ENCODE results near the gene IL34. TPM values are rescaled to one million over a fixed set of nuclear protein-coding genes. Genes with fewer than 3 reads are reported as not detected.
A peak's percentile ranks its signal among the peaks of the same experiment; 100 is the strongest.

IL34 gene
- total and polyA plus RNA-seq, 2 of the 13 experiments (the other 11 are each of a cell fraction or from before 2014, with no cell fraction given) = 1.2 to 1.3 TPM

DNA sequence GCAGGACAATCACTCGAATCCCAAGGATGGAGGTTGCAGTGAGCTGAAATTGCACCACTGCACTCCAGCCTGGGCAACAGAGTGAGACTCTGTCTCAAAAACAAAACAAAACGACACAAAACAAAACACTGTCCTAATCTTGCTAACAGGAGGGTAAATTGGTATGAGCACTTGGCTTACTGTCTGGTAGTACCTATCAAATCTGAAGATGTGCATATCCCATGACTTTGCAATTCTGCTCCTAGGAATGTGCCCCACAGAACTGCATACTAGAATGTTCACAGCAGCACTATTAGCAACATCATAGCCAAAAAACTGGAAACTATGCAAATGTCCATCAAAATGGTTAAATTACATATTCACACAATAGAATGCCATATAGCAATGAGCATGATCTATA is 23.8 kb downstream of the IL34 start:
- Histone ChIP-seq H3K9ac (ENCODE audit: insufficient read depth, low read depth, low read length) (no peak overlapping the region), H3K4me2 (ENCODE audit: low read depth, low read length) (no peak overlapping the region), H3K36me3 (replicated peaks in 1 of 2; ENCODE audit: control insufficient read depth in 1 of 2, insufficient read depth in 2 of 2, low read length in 2 of 2) (peaks cover 53 to 94% of the 10 kb centered on the region in 2 experiments), H3K27me3 (ENCODE audit: control insufficient read depth in 1 of 2, insufficient read depth in 2 of 2, low read length in 2 of 2) (no peaks in the 10 kb centered on the region), H3K9me3 (ENCODE audit: low read length) (no peaks in the 10 kb centered on the region), H3K4me1 (ENCODE audit: insufficient read depth, low read length) (no peaks in the 10 kb centered on the region), H4K20me1 (ENCODE audit: insufficient read depth, low read length) (peaks cover 19% of the 10 kb centered on the region), H3K27ac (ENCODE audit: extremely low read length, insufficient read depth, low read length) (no peak overlapping the region), H2AFZ (ENCODE audit: low read length) (no peak overlapping the region), H3K4me3 (replicated peaks in 1 of 3; ENCODE audit: insufficient read depth in 1 of 3, low read depth in 2 of 3, low read length in 3 of 3) (no peak overlapping the region), H3K79me2 (ENCODE audit: insufficient read depth, low read length) (peaks cover 12% of the 10 kb centered on the region)
- intact Hi-C loops (cut with micrococcal nuclease; ENCODE audit: unreplicated experiment) = no loop called here
- ChIA-PET POLR2A (interaction anchor here (1.2 to 2.0 kb wide), 2 partner anchors 12 to 55 kb away, joined by 3 to 14 read pairs; no protein-coding TSS in a partner anchor), CTCF (ENCODE audit: low intra/inter-chr PET ratio, low total read pairs) (no interaction called here)
- 98% methylated on average over 2 of the region's 2 CpGs for WGBS (ENCODE audit: low lambda C conversion rate)
- DNase-seq (ENCODE audit: low spot score) (no peak), ATAC-seq (no peak), FAIRE-seq (no peak)
- in situ Hi-C loops (cut with HindIII; ENCODE audit: extremely low pct_ligation_motif_present, low pct_unique_long_range_greater_than_20kb) = no loop called here
- BruUV-seq (replicated peaks) = TSS peak; percentile 5
- TF ChIP-seq ZNF17 (CRISPR knock-in tag; IDR thresholded peaks at IDR 0.05) = no peak
- TF ChIP-seq PAX8 (CRISPR knock-in tag; IDR thresholded peaks at IDR 0.05; ENCODE audit: borderline replicate concordance) = no peak
- TF ChIP-seq AKAP8 (CRISPR knock-in tag; IDR thresholded peaks at IDR 0.05) = no peak
- peak; percentile 20 for TF ChIP-seq RBM22 (optimal IDR thresholded peaks at IDR 0.05; ENCODE audit: low read length)
- TF ChIP-seq, protein P1, sequence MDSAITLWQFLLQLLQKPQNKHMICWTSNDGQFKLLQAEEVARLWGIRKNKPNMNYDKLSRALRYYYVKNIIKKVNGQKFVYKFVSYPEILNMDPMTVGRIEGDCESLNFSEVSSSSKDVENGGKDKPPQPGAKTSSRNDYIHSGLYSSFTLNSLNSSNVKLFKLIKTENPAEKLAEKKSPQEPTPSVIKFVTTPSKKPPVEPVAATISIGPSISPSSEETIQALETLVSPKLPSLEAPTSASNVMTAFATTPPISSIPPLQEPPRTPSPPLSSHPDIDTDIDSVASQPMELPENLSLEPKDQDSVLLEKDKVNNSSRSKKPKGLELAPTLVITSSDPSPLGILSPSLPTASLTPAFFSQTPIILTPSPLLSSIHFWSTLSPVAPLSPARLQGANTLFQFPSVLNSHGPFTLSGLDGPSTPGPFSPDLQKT (CRISPR knock-in tag; IDR thresholded peaks at IDR 0.05; ENCODE audit: borderline replicate concordance) = no peak
- no peak for TF ChIP-seq BRCA1 (CRISPR knock-in tag; IDR thresholded peaks at IDR 0.05)
- TF ChIP-seq, protein P2, sequence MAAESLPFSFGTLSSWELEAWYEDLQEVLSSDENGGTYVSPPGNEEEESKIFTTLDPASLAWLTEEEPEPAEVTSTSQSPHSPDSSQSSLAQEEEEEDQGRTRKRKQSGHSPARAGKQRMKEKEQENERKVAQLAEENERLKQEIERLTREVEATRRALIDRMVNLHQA (CRISPR knock-in tag; IDR thresholded peaks at IDR 0.05) = no peak
- TF ChIP-seq ZGPAT (CRISPR knock-in tag; IDR thresholded peaks at IDR 0.05) = no peak
- TF ChIP-seq, protein P3, sequence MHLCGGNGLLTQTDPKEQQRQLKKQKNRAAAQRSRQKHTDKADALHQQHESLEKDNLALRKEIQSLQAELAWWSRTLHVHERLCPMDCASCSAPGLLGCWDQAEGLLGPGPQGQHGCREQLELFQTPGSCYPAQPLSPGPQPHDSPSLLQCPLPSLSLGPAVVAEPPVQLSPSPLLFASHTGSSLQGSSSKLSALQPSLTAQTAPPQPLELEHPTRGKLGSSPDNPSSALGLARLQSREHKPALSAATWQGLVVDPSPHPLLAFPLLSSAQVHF (CRISPR knock-in tag; IDR thresholded peaks at IDR 0.05) = no peak
- no peak for TF ChIP-seq THYN1 (CRISPR knock-in tag; IDR thresholded peaks at IDR 0.05; ENCODE audit: borderline replicate concordance, low read depth)
- TF ChIP-seq EZH2 (conservative IDR thresholded peaks at IDR 0.05; ENCODE audit: low read depth, low read length) = no peak
- TF ChIP-seq RBFOX2 (IDR thresholded peaks at IDR 0.05; ENCODE audit: low read depth, low read length) = peak; percentile 21; the same call in 1 of the 2 replicates
- 0 out of 2 replicates have a peak, but pooled peaks have one; percentile 20 for TF ChIP-seq NFE2L2 (IDR thresholded peaks at IDR 0.05; ENCODE audit: low read length)
- TF ChIP-seq XBP1 (CRISPR knock-in tag; IDR thresholded peaks at IDR 0.05) = no peak
- no peak for TF ChIP-seq MEIS2 (CRISPR knock-in tag; IDR thresholded peaks at IDR 0.05)
- TF ChIP-seq PRDM15 (CRISPR knock-in tag; IDR thresholded peaks at IDR 0.05) = no peak
- TF ChIP-seq ZNF33B (CRISPR knock-in tag; IDR thresholded peaks at IDR 0.05) = no peak
